GM19328 (cell line): ENCODE data around the gene TMEM141.
"Not testable (repeated sequence)": the region's sequence is repeated elsewhere in the genome, so short reads cannot be mapped to it uniquely, and the experiment has no call there.

Experiments used
- ATAC-seq: cut with Tn5 transposase; IDR thresholded peaks from one replicate; pipeline ENCODE4 v1.9.1; 2021; ENCODE audit warnings: mild to moderate bottlenecking, moderate library complexity; ENCODE audit not compliant: unreplicated experiment

TMEM141 gene

DNA sequence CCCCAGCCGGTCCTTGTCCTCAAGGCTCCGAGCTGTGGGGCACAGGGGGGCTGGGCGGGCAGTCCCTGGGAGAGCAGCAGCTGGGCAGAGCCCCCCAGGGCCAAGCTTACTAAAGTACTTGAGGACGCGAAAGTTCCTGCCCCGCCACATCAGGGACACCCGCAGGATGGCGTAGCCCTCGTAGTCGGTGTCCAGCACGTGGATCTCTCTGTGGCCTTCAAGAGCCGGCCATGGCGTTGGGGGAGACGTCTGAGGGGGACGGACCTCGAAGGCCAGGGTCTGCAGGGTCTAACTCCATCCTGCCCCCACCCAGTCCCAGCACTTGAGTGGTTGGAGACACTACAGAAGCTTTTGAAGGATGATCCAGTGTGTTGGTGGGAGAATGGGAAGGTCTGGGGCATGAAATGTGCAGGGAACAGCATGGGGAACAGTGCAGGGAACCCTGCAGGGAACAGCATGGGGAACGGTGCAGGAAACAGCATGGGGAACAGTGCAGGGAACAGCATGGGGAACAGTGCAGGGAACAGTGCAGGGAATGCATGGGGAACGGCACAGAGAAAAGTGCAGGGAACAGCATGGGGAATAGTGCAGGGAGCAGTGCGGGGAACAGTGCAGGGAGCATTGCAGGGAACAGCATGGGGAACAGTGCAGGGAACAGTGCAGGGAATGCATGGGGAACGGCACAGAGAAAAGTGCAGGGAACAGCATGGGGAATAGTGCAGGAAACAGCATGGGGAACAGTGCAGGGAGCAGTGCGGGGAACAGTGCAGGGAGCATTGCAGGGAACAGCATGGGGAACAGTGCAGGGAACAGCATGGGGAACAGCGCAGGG is 35.6 kb upstream of the TMEM141 start:
- ATAC-seq: not testable (repeated sequence)

DNA sequence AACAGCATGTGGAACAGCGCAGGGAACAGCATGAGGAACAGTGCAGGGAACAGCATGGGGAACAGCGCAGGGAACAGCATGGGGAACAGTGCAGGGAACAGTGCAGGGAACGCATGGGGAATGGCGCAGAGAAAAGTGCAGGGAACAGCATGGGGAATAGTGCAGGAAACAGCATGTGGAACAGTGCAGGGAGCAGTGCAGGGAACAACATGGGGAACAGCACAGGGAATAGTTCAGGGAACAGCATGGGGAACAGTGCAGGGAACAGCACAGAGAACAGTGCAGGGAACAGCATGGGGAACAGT is 35.1 kb upstream of the TMEM141 start:
- no peak for ATAC-seq

DNA sequence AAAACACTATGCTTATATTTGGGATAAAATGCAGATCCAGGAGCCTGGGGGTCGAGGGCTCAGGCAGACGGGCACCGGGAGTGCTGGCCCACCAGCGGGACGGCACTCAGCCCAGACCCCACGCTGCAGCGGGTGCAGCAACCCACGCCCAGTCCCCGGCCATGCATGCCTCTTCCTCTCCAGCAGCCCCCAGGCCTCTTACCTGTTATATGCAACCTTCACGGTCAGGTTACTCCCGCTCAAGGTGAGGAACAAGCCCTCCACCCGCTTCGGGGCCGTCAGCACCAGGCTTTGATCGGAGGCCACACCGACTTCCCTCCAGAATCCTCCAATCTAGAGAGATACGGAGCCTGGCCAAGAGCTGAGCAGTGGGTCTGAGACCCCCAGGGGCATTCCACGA is 34.3 kb upstream of the TMEM141 start:
- ATAC-seq: no peak

DNA sequence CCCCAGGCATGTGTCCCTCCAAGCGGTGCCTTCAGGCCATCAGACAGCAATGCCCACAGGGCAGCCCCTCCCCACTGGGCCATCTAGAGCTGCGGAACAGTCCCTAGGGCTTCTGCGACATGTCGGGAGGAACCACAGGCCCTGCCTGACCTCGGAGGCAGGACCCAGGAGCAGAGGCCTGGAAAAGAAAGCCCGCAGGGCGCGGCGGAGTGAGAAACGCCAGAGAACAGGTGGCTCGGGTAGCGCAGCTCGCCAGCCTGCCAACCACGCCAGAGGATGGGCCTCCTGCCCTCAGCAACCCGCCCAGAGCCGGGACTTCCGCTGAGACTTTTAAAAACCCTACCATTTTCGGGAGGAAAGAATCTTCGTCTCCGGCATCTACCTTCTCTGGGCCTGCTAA is 33.8 kb upstream of the TMEM141 start:
- ATAC-seq: no peak

DNA sequence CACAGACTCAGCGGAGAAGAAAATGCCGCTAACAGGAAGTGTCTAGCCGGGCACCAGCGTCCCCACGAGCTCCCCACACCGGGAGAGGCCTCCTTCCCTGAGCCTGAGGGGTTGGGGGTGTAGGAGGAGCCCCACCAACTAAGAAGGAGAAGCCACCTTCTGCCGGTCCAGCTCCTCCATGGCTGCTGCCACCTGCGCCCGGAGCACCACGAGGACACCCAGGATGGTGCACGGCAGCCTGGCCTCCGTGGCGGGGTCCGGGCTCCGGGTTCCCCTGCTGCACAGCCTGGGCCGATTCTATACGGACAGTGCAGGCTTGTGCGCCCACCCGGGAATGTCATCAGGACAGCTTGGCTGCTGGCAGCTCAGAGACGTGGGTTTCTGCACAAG is 33.4 kb upstream of the TMEM141 start:
- no peak for ATAC-seq

DNA sequence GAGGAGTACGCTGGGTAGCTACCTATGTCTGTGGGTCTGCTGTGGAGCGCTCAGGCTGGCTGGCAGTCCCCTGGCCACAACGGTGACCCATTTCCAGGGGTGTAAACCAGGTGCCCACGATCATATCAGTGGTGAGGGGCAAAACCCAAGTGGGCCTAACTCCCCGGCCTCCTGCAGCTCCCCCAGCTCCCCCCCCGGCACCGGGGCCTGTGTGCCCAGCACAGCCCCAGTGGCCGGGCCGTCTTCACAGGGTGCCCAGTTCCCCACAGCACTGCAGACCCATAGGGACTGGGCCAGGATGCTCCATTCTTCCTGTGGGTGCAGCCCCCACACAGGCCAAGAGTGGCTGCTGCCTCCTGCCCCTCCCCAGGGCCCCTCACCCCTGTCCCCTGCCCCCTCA is 32.1 kb upstream of the TMEM141 start:
- ATAC-seq: no peak

DNA sequence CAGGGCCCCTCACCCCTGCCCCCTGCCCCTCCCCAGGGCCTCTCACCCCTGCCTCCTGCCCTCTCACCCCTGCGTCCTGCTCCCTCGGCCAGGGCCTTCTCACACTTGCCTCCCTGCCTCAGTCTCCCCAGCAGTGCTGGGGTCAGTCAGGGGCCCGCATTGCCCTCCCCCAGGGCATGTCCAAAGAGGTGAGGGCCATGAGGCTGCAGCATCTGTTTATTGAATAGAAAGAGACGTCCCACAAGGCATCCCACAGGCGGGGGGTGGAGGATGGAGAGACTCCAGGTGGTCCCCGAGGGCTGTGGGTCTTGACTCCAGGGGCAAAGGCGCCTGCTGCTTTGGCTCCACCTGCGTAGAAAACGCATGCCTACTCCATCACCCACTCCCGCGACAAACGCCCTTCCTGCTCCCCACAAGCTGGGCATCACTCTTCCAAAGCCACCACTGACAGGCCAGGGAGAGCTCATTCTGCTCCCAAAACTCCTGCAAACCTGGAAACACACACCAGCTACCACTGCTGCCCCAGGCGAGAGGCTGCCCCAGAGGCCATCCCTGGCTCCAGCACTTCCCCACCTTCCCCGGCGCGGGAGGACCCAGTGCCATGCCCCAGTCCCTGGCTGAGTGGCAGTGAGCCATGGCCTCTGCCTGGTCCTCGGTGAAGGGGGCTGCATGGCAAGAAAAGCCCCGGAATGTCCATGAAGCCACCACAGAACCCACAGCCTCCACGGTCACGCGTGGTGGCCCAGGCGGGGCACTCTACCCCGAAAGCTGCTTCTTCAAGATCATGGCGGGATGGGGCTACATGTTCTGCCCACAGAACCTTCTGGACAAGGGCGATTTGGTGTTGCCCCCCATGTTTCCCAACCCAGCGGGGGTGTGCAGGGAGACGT is 31.5 kb upstream of the TMEM141 start:
- ATAC-seq: no peak

DNA sequence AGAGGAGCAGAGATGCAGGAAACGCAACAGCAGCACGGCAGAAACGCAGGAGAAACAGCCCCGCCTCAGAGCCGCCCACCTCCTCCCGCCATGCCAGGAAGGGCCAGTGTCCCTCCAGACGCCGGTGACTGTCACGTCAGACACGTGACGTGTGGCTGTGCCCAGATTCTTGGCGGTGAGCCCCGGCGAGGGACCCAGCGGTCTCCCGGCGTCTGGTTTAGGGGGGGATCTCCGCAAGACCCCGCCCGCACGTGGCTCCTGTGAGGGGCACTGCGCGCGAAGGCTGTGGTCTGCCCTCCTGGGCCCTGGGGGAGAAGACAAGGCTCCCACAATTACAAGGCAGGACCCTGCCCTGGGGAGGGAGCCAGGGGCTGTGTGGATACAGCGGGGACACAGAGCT is 30.7 kb upstream of the TMEM141 start:
- no peak for ATAC-seq

DNA sequence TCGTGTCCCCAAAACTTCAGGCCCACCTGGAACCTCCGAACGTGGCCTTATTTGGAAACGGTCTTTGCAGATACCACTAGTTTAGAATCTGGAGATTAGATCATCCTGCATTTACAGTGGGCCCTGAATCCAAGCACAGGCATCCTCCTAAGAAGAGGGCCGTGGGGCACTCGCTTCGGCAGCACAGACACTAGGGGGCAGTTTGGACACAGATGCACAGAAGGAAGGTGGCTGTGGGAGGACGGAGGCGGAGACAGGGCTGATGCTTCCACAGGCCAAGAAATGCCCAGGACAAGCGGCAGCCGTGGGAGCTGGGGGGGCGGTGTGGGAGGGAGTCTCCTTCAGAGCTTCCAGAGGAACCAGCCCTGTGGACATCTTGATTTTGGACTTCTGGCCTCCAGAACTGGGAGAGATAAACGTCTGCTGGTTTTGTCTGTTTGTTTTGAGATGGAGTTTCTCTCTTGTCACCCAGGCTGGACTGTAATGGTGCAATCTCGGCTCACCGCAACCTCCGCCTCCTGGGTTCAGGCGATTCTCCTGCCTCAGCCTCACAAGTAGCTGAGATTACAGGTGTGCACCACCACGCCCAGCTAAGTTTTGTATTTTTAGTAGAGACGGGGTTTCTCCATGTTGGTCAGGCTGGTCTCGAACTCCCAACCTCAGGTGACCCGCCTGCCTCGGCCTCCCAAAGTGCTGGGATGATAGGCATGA is 30.2 kb upstream of the TMEM141 start:
- not testable (repeated sequence) for ATAC-seq

DNA sequence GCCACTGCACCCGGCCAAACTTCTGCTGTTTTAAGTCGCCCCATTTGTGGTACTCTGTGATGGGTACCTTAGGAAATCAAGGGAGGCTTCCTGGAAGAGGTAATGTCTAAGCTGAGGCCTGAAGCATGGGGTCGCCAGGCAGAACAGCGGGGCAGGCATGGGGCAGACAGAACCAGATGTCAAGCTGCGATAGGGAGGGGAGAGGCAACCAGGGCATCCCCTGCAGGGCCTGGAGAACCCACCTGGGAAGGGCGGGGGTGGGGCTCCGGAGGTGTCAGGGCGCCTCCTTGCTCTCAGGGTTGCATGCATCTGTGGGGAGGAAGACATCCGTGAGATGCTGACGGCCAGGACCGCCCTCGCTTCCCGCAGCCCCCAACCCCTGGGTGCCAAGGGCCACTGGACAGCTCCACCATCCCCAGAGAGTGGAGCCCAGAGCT is 29.6 kb upstream of the TMEM141 start:
- ATAC-seq: no peak

DNA sequence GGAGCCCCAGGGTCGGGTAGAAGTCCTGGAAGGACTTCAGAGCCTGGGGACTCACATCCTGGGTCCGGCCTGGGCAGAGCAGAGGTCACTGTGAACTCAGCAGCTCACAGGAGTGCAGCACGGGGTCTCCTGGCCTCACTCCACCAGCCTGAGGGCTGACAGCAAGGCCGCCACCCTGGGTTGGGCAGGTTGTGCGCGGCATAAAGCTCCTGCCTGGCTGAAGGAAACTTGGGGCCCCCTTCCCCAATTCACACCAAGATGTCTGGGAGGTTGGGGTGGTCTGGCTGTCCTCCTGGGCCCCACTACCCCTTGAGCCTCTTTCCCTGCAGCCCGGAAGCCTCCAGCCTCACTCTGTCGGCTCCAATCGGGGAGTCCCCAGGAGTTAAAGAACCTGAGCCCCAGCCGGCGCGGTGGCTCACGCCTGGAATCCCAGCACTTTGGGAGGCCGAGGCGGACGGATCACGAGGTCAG is 28.9 kb upstream of the TMEM141 start:
- ATAC-seq: no peak

DNA sequence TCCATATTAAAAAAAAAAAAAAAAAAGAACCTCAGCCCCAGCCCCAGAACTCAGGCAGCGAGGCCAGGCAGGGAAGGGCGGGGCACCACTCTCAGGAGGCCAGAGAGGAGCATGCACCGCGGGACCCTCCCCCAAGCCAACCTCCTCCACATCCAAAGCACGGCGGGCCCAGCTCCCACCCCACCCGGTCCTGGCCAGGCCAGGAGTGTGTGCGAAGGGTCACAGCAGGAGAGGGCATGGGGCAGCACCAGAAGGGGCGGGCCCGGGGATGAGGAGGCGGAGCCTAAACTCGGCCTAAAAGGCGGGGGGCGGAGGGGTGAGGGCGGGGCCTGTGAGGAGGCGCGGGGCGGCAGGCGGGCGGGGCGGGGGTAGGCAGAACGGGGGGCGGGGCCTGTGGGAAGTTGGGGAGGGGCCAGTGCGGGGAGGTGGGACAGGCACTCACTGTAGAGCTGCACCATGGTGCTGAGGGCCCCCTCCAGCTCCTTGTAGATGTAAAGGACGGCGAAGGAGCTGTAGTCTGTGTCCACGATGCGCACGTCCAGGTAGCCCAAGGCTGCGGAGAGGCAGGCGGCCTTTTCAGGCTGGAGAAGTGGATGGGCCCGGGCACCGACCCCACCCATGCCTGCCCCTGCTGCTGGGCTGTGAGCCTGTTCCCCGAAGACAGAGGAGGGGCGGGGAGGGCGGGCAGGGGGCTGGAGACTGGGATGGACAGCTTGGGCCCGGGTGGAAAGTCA is 28.1 kb upstream of the TMEM141 start:
- ATAC-seq: no peak

DNA sequence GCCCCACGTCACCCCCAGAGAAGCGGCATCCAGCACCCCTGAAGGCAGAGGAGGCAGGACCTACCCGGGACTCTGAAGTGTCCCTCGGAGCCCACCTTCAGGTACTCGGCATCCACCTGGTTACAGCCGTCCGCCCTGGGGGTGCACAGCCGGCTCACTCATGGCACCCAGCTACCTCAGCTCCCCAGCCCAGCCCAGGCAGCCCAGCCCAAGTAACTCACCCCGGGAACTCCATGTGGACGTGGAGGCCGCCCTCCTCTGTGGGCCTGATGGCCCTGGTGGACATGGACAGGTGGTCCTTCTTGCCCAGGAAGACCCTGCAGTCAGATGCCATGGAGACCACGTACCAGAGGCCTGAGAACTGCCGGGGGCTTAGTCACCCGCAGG is 27.5 kb upstream of the TMEM141 start:
- ATAC-seq: no peak

DNA sequence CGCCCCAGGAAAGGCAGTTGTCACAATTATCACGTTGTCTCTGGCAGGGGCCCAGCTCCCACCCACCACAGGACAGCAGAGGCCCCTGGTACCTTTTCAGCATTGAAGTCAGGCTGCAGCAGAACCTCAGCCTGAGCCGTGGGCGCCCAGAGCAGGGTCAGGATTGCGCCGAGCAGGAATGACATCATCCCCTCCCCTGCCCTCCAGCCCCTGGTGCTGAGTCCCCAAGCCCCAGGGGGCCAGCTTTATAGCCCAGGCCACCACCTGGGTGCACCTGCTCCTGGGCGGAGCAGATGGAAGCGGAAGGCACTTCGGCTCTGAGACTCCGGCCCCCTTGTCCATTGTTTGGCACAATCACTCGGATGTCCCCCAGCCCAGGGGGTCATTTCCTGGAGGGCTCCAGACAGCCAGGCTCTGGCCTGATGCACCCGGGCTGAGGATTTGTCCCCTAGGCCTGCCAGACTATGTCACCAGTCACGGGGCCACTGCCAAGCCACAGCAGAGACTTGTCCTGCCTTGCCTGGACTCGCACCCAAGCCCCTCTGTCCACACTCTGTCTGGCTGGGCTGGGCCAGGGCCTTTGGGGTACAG is 26.7 kb upstream of the TMEM141 start, which contains the start of gene LCN15:
Gene LCN15, minus strand, starts transcription at position 218 of the 591 bp plus-strand sequence. Its CDS starts 30 bp downstream, at position 188.
- ATAC-seq: no peak

DNA sequence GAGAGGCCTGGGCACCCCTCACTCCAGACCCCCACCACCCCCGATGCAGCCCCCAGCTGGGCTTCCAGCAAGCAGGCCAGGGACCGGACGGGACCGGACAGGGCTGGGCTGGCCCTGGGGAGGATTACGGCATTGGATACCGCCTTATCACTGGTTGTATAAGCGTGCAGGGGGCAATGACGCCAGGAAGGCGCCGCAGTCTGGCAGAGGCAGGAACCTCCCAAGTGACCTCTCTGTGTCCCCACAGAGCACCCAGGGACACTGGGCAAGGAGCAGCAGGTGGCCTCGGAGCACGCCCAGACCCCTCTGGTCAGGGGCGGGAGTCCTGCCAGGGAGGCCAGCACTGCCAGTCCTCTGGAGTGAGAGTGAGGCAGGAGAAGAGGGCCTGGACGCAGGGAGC is 26.1 kb upstream of the TMEM141 start:
- ATAC-seq: no peak

DNA sequence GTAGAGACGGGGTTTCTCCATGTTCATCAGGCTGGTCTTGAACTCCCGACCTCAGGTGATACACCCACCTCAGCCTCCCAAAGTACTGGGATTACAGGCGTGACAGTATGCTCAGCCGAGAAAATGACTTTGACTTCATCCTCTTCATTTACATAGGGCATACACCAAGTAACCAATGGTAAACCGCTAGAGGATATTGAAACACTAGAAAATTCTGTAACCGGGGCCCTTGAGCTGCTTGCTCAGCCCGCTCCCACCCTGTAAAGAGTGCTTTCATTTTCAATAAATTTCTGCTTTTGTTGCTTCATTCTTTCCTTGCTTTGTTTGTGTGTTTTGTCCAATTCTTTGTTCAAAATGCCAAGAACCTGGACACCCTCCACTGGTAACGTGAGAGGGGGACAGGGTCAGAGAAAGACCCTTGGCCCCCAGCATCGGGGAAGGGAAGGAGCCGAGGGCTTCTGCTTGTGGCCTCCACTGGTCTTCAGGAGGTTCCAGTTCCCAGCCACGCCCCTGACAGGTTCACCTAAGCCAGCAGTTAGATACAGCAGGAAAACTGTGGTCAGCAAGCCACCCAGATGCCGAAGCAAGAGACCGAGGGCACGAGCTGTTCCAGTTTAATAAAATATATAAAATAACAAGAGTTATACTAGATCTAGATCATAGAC is 25.3 kb upstream of the TMEM141 start:
- ATAC-seq: not testable (repeated sequence)

DNA sequence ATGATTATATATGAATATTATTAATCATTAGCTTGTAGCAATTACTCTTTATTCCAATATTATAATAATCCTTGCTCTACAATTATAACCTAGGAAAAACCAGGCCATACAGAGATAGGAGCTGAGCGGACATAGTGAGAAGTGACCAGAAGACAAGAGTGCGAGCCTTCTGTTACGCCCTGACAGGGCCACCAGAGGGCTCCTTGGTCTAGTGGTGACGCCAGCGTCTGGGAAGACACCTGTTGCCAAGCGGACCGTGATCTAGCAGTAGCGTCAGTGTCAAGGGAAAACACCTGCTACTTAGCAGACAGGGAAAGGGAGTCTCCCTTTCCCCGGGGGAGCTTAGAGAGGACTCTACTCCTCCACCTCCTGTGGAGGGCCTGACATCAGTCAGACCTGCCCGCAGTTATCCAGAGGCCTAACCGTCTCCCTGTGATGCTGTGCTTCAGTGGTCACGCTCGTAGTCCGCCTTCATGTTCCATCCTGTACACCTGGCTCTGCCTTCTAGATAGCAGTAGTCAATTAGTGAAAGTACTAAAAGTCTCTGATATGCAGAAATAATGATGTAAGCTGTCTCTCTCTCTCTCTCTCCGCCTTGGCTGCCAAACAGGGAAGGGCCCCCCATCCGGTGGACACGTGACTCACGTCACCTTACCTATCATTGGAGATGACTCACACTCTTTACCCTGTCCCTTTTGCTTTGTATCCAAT is 24.6 kb upstream of the TMEM141 start:
- not testable (repeated sequence) for ATAC-seq

DNA sequence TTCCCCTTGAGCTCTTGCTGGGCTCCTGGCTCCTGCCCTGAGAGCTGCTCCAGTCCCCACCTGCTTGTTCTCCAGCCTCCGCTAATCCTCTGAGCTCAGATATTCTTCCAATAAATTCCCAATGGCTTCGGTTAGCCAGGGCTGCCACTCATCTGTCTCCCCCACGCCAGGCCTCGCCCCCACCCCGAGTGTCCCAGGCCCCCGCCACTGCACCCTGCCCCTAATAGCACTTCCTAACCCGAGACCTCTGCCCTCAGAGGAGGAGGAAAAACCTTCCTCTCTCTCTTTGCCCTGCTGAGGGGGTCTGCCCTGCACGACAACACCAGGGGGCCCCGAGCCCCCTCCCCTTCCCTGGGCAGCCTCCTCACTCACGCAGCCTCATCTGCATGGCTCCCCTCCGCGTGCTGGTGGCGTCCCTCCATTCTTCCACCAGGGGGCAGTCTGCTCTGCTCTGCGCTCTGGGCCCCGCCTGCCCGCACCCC is 21.4 kb upstream of the TMEM141 start:
- no peak for ATAC-seq

DNA sequence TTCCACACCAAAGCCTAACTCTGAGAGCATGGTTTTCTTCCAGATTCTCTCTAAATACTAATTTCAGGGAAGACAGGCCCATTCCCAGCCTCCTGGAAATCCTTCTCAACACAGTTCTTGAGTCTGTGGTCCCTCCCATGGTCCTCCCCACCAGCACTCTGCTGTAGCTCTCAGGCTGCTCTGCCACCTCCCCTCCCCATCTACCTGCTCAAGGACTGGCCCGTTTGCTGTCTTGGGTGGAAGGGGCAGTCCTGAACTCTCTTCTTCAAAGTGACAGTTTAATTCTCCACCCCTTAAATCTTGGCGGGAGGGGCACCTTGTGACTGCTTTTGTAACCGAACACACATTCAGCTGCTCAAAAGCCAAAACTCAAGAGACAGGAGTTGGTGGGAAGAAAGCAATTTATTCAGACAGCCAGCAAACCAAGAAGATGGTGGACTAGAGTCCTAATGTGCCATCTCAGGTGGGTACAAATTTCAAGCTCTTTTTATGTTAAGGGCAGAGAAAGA is 19.2 kb upstream of the TMEM141 start:
- no peak for ATAC-seq
